NCI-H2029 treated with DMSO at 0.1 percent for 48 hours (cell line): ENCODE data around the gene ANKRD33.
A peak's percentile ranks its signal among the peaks of the same experiment; 100 is the strongest.

Source experiments
- DNase-seq: peaks from one replicate; lab custom pipeline; 2025; lab: John Stamatoyannopoulos, UW

Gene ANKRD33

GRCh38 chr12:51920046-51920445, 32.1 kb downstream of the ANKRD33 start:
- no peak for DNase-seq

GRCh38 chr12:51921017-51921725, 33.3 kb downstream of the ANKRD33 start:
- DNase-seq, result no peak

GRCh38 chr12:51922146-51922545, 34.2 kb downstream of the ANKRD33 start:
- DNase-seq, result no peak

- peak; percentile 23 for DNase-seq
Observed at GRCh38 chr12:51922762-51923505, 35.0 kb downstream of the ANKRD33 start.

- DNase-seq, result no peak
Observed at GRCh38 chr12:51923506-51924365, 35.8 kb downstream of the ANKRD33 start.

- DNase-seq, result no peak
Observed at GRCh38 chr12:51924551-51925319, 36.8 kb downstream of the ANKRD33 start.

- DNase-seq, result no peak
Observed at GRCh38 chr12:51925346-51926063, 37.6 kb downstream of the ANKRD33 start.

GRCh38 chr12:51926064-51926632, 38.2 kb downstream of the ANKRD33 start:
- DNase-seq, result no peak

GRCh38 chr12:51926718-51927117, 38.8 kb downstream of the ANKRD33 start:
- no peak for DNase-seq

- DNase-seq, result no peak
Observed at GRCh38 chr12:51932218-51933076, 44.5 kb downstream of the ANKRD33 start.

GRCh38 chr12:51934080-51934479, 46.2 kb downstream of the ANKRD33 start:
- no peak for DNase-seq

- DNase-seq, result no peak
Observed at GRCh38 chr12:51937926-51938325, 50.0 kb downstream of the ANKRD33 start.

GRCh38 chr12:51938726-51939125, 50.8 kb downstream of the ANKRD33 start:
- no peak for DNase-seq

- DNase-seq, result no peak
Observed at GRCh38 chr12:51941011-51941581, 53.2 kb downstream of the ANKRD33 start.
